ENCODE measurements around the gene HIVEP2.
A peak's percentile ranks its signal among the peaks of the same experiment; 100 is the strongest.

The HIVEP2 gene

GRCh38 chr6:142946924-142947713 lies 2.1 kb upstream of the HIVEP2 start:
- TF ChIP-seq POLR2AphosphoS5 (IDR thresholded peaks at IDR 0.05; ENCODE audit: low read depth, low read length) (peak; percentile 76), SPI1 (IDR thresholded peaks at IDR 0.05; ENCODE audit: low read depth, low read length) (no peak), PAX5 (IDR thresholded peaks at IDR 0.05; ENCODE audit: insufficient read depth, low read length, severe bottlenecking) (peak; percentile 16), POLR2A (IDR thresholded peaks at IDR 0.05; ENCODE audit: low read depth, low read length) (peak; percentile 57), POU2F2 (IDR thresholded peaks at IDR 0.05; ENCODE audit: low read depth, low read length) (no peak; the same call in 1 of the 2 replicates), TAF1 (IDR thresholded peaks at IDR 0.05; ENCODE audit: low read depth, low read length) (0 out of 2 replicates have a peak, but pooled peaks have one; percentile 5)
- FAIRE-seq = no peak

GRCh38 chr6:142946181-142946923 lies 1.4 kb upstream of the HIVEP2 start:
- peak; percentile 56; the same call in 1 of the 2 replicates for TF ChIP-seq POLR2AphosphoS5 (IDR thresholded peaks at IDR 0.05; ENCODE audit: low read depth, low read length)
- no peak for TF ChIP-seq PAX5 (IDR thresholded peaks at IDR 0.05; ENCODE audit: insufficient read depth, low read length, severe bottlenecking)
- peak; percentile 33 for TF ChIP-seq SPI1 (IDR thresholded peaks at IDR 0.05; ENCODE audit: low read depth, low read length)
- peak; percentile 51 for TF ChIP-seq POLR2A (IDR thresholded peaks at IDR 0.05; ENCODE audit: low read depth, low read length)
- peak; percentile 25; the same call in 1 of the 2 replicates for TF ChIP-seq POU2F2 (IDR thresholded peaks at IDR 0.05; ENCODE audit: low read depth, low read length)
- peak; percentile 69; the same call in 1 of the 2 replicates for TF ChIP-seq TAF1 (IDR thresholded peaks at IDR 0.05; ENCODE audit: low read depth, low read length)
- peak; percentile 76 for FAIRE-seq

More at GRCh38 chr6:142946924-142947713, 2.1 kb upstream of the HIVEP2 start:
- DNase-seq (ENCODE audit: insufficient read length, low spot score) = peak; percentile 50

GRCh38 chr6:142945446-142946180 lies 637 bp upstream of the HIVEP2 start:
- DNase-seq (ENCODE audit: insufficient read length, low spot score) (peak; percentile 38), FAIRE-seq (peak; percentile 60)
- TF ChIP-seq PAX5 (IDR thresholded peaks at IDR 0.05; ENCODE audit: insufficient read depth, low read length, severe bottlenecking) = no peak
- TF ChIP-seq POLR2AphosphoS5 (IDR thresholded peaks at IDR 0.05; ENCODE audit: low read depth, low read length) = peak; percentile 62; the same call in 1 of the 2 replicates
- TF ChIP-seq POLR2A (IDR thresholded peaks at IDR 0.05; ENCODE audit: low read depth, low read length) = peak; percentile 50; the same call in 1 of the 2 replicates

More at GRCh38 chr6:142946181-142946923, 1.4 kb upstream of the HIVEP2 start:
- DNase-seq (ENCODE audit: insufficient read length, low spot score) = peak; percentile 43

GRCh38 chr6:142944124-142945048 lies 590 bp downstream of the HIVEP2 start:
- DNase-seq (ENCODE audit: insufficient read length, low spot score) (peak; percentile 31), FAIRE-seq (peak; percentile 88)
- no peak for TF ChIP-seq PAX5 (IDR thresholded peaks at IDR 0.05; ENCODE audit: insufficient read depth, low read length, severe bottlenecking)
- peak; percentile 99 for TF ChIP-seq POLR2A (IDR thresholded peaks at IDR 0.05; ENCODE audit: low read depth, low read length)
- TF ChIP-seq SPI1 (IDR thresholded peaks at IDR 0.05; ENCODE audit: low read depth, low read length) = peak; percentile 19; the same call in 1 of the 2 replicates
- TF ChIP-seq TAF1 (IDR thresholded peaks at IDR 0.05; ENCODE audit: low read depth, low read length) = peak; percentile 74
- peak; percentile 89 for TF ChIP-seq POU2F2 (IDR thresholded peaks at IDR 0.05; ENCODE audit: low read depth, low read length)
- TF ChIP-seq POLR2AphosphoS5 (IDR thresholded peaks at IDR 0.05; ENCODE audit: low read depth, low read length) = peak; percentile 98

GRCh38 chr6:142943711-142944123 lies 1.3 kb downstream of the HIVEP2 start:
- TF ChIP-seq POLR2A (IDR thresholded peaks at IDR 0.05; ENCODE audit: low read depth, low read length) = no peak
- TF ChIP-seq POU2F2 (IDR thresholded peaks at IDR 0.05; ENCODE audit: low read depth, low read length) = no peak
- TF ChIP-seq POLR2AphosphoS5 (IDR thresholded peaks at IDR 0.05; ENCODE audit: low read depth, low read length) = no peak
- TF ChIP-seq SPI1 (IDR thresholded peaks at IDR 0.05; ENCODE audit: low read depth, low read length) = no peak
- TF ChIP-seq PAX5 (IDR thresholded peaks at IDR 0.05; ENCODE audit: insufficient read depth, low read length, severe bottlenecking) = no peak
- TF ChIP-seq TAF1 (IDR thresholded peaks at IDR 0.05; ENCODE audit: low read depth, low read length) = no peak
- FAIRE-seq (peak; percentile 55), DNase-seq (ENCODE audit: insufficient read length, low spot score) (no peak)

- no peak for FAIRE-seq
Observed at GRCh38 chr6:142942805-142943227, 2.2 kb downstream of the HIVEP2 start.

GRCh38 chr6:142942238-142942637 lies 2.7 kb downstream of the HIVEP2 start:
- peak; percentile 20 for FAIRE-seq
- no peak for DNase-seq (ENCODE audit: insufficient read length, low spot score)
- TF ChIP-seq PAX5 (IDR thresholded peaks at IDR 0.05; ENCODE audit: insufficient read depth, low read length, severe bottlenecking) (no peak), POLR2AphosphoS5 (IDR thresholded peaks at IDR 0.05; ENCODE audit: low read depth, low read length) (no peak), SPI1 (IDR thresholded peaks at IDR 0.05; ENCODE audit: low read depth, low read length) (no peak), POLR2A (IDR thresholded peaks at IDR 0.05; ENCODE audit: low read depth, low read length) (no peak), POU2F2 (IDR thresholded peaks at IDR 0.05; ENCODE audit: low read depth, low read length) (no peak), TAF1 (IDR thresholded peaks at IDR 0.05; ENCODE audit: low read depth, low read length) (no peak)

More at GRCh38 chr6:142942805-142943227, 2.2 kb downstream of the HIVEP2 start:
- TF ChIP-seq POU2F2 (IDR thresholded peaks at IDR 0.05; ENCODE audit: low read depth, low read length) (no peak), PAX5 (IDR thresholded peaks at IDR 0.05; ENCODE audit: insufficient read depth, low read length, severe bottlenecking) (no peak), POLR2AphosphoS5 (IDR thresholded peaks at IDR 0.05; ENCODE audit: low read depth, low read length) (no peak), TAF1 (IDR thresholded peaks at IDR 0.05; ENCODE audit: low read depth, low read length) (no peak), SPI1 (IDR thresholded peaks at IDR 0.05; ENCODE audit: low read depth, low read length) (no peak), POLR2A (IDR thresholded peaks at IDR 0.05; ENCODE audit: low read depth, low read length) (no peak)
- DNase-seq (ENCODE audit: insufficient read length, low spot score) = no peak

Measured in GM12891 (cell line).